K562 (cell line): Measurements from ENCODE around the gene GNG3. TPM values are rescaled to one million over a fixed set of nuclear protein-coding genes. Genes with fewer than 3 reads are reported as not detected.
A peak's percentile ranks its signal among the peaks of the same experiment; 100 is the strongest.

ENCODE experiments used
- ASH1L ChIP-seq: fragments of 450-650 bp; IDR thresholded peaks from 2 replicates; pipeline ENCODE4 v1.6.1; 2018; ENCODE audit warnings: borderline replicate concordance, mild to moderate bottlenecking, low read depth; ENCODE audit not compliant: partially characterized antibody
- CHCHD3 ChIP-seq: fragments of 250-450 bp; sonication (Bioruptor Pico); IDR thresholded peaks from 2 replicates; pipeline ENCODE4 v2.1.2; 2022; ENCODE audit warnings: mild to moderate bottlenecking
- FOS ChIP-seq: IDR thresholded peaks from 3 replicates; pipeline ENCODE4 v1.6.1; 2011; ENCODE audit not compliant: insufficient read length; ENCODE audit errors: extremely low read depth
- FOXP1 ChIP-seq: sonication (generic); formaldehyde crosslinking; IDR thresholded peaks from 2 replicates; pipeline ENCODE4 v1.8.0; 2022; ENCODE audit warnings: mild to moderate bottlenecking, missing genetic modification reagents
- GABPB1 ChIP-seq: sonication (generic); formaldehyde crosslinking; IDR thresholded peaks from 2 replicates; pipeline ENCODE4 v1.8.0; 2022; ENCODE audit warnings: mild to moderate bottlenecking, missing genetic modification reagents
- NBN ChIP-seq: fragments of 450-650 bp; IDR thresholded peaks from 2 replicates; pipeline ENCODE4 v1.6.1; 2016; ENCODE audit warnings: low read depth, mild to moderate bottlenecking
- POLR2H ChIP-seq: IDR thresholded peaks from 2 replicates; pipeline ENCODE4 v1.6.1; 2016; ENCODE audit warnings: missing genetic modification characterization, low read depth, mild to moderate bottlenecking, control low read depth, missing compliant biosample characterization, moderate library complexity
- SMAD2 ChIP-seq: fragments of 150-350 bp; IDR thresholded peaks from 2 replicates; pipeline ENCODE4 v1.6.1; 2014; ENCODE audit warnings: low read depth, mild to moderate bottlenecking, low read length
- polyA plus RNA-seq, 8 experiments: library from polyadenylated mRNA; depleted of rRNA in 4 of 8; stranded (reverse) in 5 of 8; unstranded in 3 of 8; fragments of >200 nt; fragmentation: Nextera tagmentation in 2 of 8; fragmentation: Illumina TruSeq in 1 of 8; extraction: Ambion mirVana in 2 of 8; extraction: Trizol in 1 of 8; gene quantifications; 2 replicates each; pipeline versions ENCODE4 v1.2.1 to v1.2.3, GENCODE V29; 2011 to 2014; ENCODE audit warnings: inconsistent platforms in 1 of 8, missing spikeins in 1 of 8
- total RNA-seq, 7 experiments: library from RNA; depleted of rRNA in 6 of 7; stranded (reverse); fragments of >200 nt in 6 of 7; fragmentation: Illumina TruSeq in 2 of 7; extraction: Trizol in 2 of 7; gene quantifications; 2 replicates each; pipeline versions ENCODE4 v1.2.1 to v1.2.3, GENCODE V29; 2011 to 2021; ENCODE audit warnings: low replicate concordance in 1 of 7
- TF ChIP-seq, protein P1 (sequence below), 2 experiments: fragments of 150-350 bp in 1 of 2; IDR thresholded peaks; 2 replicates each; pipeline ENCODE4 v1.6.1; 2012 to 2016; ENCODE audit warnings: low read depth in 2 of 2, low read length in 2 of 2, mild to moderate bottlenecking in 1 of 2, moderate library complexity in 1 of 2
- TF ChIP-seq, protein P2 (sequence below): fragments of 150-350 bp; conservative IDR thresholded peaks from 2 replicates; pipeline ENCODE4 v1.6.1; 2014; ENCODE audit warnings: low read length
- TF ChIP-seq, protein P3 (sequence below): fragments of 450-650 bp; IDR thresholded peaks from one replicate; pipeline ENCODE4 v1.6.1; 2018; ENCODE audit warnings: mild to moderate bottlenecking, moderate library complexity; ENCODE audit not compliant: partially characterized antibody

GNG3 gene
- total and polyA plus RNA-seq, 9 of the 15 experiments (the other 6 are each of a cell fraction or from before 2014, with no cell fraction given), result 0.07 TPM; not detected in 8

DNA sequence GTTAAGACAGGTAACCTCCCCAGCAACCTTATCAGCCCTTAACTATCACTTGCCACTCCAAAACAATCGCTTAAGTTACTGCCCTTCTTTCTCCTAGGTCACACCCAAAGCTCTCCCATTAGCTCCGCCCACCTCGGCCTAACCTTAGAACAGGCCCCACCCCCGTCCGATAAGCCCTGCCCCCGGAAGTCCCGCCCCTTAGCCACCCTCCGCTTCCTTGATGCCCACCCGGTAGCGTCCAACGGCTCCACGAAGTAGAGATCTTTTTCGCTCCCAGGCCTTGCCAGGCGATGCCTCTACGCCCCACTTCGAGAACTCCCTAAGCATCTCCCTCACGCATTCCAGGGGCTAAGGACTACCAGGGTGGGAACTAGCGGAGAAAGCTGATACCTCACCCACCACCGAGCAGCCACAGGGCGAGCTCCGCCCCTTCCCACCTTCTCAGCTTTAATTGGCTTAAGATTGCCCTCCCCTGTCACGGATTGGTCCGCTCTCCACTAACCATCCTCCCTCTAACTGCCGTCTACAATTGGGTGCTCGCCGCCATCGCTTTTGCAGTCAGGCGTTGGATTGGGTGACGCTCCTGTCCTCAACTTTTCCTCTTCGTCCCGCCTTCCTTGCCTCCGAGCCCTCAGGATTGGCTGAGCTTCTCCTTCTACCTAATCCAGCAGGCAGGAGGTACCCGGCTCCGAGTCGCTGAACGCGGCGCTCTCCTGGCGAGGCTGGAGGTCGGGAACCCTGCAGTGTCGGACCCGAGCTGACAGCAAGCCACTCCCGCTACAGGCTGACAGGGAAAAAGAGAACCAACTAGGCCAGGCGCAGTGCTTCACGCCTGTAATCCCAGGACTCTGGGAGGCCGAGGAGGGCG, 46.5 kb downstream of the GNG3 start, which contains the start of gene ZBTB3 (continued):
- TF ChIP-seq, protein P1, sequence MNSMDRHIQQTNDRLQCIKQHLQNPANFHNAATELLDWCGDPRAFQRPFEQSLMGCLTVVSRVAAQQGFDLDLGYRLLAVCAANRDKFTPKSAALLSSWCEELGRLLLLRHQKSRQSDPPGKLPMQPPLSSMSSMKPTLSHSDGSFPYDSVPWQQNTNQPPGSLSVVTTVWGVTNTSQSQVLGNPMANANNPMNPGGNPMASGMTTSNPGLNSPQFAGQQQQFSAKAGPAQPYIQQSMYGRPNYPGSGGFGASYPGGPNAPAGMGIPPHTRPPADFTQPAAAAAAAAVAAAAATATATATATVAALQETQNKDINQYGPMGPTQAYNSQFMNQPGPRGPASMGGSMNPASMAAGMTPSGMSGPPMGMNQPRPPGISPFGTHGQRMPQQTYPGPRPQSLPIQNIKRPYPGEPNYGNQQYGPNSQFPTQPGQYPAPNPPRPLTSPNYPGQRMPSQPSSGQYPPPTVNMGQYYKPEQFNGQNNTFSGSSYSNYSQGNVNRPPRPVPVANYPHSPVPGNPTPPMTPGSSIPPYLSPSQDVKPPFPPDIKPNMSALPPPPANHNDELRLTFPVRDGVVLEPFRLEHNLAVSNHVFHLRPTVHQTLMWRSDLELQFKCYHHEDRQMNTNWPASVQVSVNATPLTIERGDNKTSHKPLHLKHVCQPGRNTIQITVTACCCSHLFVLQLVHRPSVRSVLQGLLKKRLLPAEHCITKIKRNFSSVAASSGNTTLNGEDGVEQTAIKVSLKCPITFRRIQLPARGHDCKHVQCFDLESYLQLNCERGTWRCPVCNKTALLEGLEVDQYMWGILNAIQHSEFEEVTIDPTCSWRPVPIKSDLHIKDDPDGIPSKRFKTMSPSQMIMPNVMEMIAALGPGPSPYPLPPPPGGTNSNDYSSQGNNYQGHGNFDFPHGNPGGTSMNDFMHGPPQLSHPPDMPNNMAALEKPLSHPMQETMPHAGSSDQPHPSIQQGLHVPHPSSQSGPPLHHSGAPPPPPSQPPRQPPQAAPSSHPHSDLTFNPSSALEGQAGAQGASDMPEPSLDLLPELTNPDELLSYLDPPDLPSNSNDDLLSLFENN (IDR thresholded peaks at IDR 0.05; ENCODE audit: low read depth in 2 of 2, low read length in 2 of 2), result no peak
- no peak for TF ChIP-seq SMAD2
- TF ChIP-seq GABPB1 (CRISPR knock-in tag), result peak; percentile 97
- TF ChIP-seq, protein P2, sequence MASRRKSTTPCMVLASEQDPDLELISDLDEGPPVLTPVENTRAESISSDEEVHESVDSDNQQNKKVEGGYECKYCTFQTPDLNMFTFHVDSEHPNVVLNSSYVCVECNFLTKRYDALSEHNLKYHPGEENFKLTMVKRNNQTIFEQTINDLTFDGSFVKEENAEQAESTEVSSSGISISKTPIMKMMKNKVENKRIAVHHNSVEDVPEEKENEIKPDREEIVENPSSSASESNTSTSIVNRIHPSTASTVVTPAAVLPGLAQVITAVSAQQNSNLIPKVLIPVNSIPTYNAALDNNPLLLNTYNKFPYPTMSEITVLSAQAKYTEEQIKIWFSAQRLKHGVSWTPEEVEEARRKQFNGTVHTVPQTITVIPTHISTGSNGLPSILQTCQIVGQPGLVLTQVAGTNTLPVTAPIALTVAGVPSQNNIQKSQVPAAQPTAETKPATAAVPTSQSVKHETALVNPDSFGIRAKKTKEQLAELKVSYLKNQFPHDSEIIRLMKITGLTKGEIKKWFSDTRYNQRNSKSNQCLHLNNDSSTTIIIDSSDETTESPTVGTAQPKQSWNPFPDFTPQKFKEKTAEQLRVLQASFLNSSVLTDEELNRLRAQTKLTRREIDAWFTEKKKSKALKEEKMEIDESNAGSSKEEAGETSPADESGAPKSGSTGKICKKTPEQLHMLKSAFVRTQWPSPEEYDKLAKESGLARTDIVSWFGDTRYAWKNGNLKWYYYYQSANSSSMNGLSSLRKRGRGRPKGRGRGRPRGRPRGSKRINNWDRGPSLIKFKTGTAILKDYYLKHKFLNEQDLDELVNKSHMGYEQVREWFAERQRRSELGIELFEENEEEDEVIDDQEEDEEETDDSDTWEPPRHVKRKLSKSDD, result 0 out of 2 replicates have a peak, but pooled peaks have one; percentile 72
- TF ChIP-seq, protein P3, sequence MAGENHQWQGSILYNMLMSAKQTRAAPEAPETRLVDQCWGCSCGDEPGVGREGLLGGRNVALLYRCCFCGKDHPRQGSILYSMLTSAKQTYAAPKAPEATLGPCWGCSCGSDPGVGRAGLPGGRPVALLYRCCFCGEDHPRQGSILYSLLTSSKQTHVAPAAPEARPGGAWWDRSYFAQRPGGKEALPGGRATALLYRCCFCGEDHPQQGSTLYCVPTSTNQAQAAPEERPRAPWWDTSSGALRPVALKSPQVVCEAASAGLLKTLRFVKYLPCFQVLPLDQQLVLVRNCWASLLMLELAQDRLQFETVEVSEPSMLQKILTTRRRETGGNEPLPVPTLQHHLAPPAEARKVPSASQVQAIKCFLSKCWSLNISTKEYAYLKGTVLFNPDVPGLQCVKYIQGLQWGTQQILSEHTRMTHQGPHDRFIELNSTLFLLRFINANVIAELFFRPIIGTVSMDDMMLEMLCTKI, result no peak
- peak; percentile 32; the same call in 1 of the 2 replicates for TF ChIP-seq NBN
- TF ChIP-seq FOS, result peak; percentile 99
- TF ChIP-seq FOXP1, result peak; percentile 70; the same call in 1 of the 2 replicates
- peak; percentile 83 for TF ChIP-seq POLR2H (tag)
- TF ChIP-seq CHCHD3 (CRISPR knock-in tag), result no peak
- TF ChIP-seq ASH1L, result peak; percentile 99
